ENCODE measurements around the gene TM6SF1.
"Not testable (repeated sequence)": the region's sequence is repeated elsewhere in the genome, so short reads cannot be mapped to it uniquely, and the experiment has no call there.

TM6SF1 gene

DNA sequence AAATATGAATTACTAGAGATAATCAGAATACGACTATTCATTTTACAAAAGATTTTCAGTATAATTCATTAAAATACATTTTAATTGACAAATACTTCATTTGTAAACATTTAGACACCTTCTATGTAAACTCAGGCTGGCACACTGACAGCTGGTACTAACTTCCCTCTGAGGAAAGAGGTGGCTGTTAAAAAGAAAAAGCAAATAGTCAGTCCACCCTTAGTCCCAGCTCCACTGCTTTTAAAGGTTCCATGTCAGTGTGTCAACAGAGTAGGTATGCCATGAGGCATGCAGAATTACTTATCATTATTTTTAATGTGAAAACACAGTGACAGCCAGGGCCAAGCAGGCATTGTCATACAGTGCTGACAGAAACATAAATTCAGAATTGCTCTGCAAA lies 16.1 kb downstream of the TM6SF1 start:
- no peak overlapping the region for H3K27ac ChIP-seq
- TF ChIP-seq ZFX (IDR thresholded peaks at IDR 0.05; ENCODE audit: borderline replicate concordance) (no peak), CTCF (IDR thresholded peaks at IDR 0.05) (no peak)

GRCh38 chr15:83127547-83128150 lies 20.2 kb downstream of the TM6SF1 start:
- TF ChIP-seq ZFX (IDR thresholded peaks at IDR 0.05; ENCODE audit: borderline replicate concordance) (no peak), CTCF (IDR thresholded peaks at IDR 0.05) (no peak)
- no peak overlapping the region for H3K27ac ChIP-seq

- no peak for TF ChIP-seq ZFX (IDR thresholded peaks at IDR 0.05; ENCODE audit: borderline replicate concordance)
- no peak for TF ChIP-seq CTCF (IDR thresholded peaks at IDR 0.05)
- no peak overlapping the region for H3K27ac ChIP-seq
Measured at GRCh38 chr15:83129791-83130190, 22.3 kb downstream of the TM6SF1 start.

DNA sequence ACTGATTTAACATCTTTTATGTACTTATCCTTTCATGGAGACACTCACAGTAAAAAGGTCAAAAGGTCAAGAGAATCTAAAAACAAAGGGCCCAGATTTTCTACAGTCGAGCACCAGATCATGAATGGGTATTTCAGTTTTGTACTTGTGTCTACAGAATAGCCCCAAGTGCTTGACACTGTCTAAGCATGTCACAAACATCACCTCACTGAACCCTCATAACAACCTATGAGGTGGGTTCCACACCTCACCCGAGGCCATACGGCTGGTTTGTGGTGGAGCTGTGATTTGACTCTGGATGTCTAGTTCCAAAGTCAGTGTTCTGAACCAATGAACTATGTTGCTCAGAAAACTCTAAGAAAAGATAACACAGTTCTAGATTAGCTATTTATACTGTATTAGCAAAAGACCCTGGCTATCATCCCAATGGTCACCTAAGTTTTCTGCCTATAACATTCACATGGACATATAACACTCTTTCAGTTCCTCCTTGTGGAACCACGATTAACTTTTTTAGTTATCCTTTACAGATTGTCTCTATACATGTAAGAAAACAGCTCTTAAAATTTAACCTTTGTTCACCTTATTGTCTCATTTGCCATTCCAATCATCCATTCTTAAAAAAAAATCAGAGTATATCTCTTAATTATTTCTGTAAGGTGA lies 25.5 kb downstream of the TM6SF1 start:
- no peak overlapping the region for H3K27ac ChIP-seq
- TF ChIP-seq ZFX (IDR thresholded peaks at IDR 0.05; ENCODE audit: borderline replicate concordance): no peak
- no peak for TF ChIP-seq CTCF (IDR thresholded peaks at IDR 0.05)

DNA sequence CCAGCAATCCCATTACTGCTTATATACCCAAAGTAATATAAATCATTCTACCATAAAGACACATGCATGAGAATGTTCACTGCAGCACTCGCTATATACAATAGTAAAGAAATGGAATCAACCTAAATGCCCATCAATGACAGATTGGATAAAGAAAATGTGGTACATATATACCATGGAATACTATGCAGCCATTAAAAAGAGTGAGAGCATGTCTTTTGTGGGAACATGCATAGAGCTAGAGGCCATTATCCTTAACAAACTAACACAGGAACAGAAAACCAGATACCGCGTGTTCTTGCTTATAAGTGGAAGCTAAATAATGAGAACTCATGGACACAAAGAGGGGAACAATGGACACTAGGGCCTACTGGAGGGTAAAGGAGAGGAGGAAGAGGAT lies 34.7 kb downstream of the TM6SF1 start:
- H3K27ac ChIP-seq: not testable (repeated sequence)

DNA sequence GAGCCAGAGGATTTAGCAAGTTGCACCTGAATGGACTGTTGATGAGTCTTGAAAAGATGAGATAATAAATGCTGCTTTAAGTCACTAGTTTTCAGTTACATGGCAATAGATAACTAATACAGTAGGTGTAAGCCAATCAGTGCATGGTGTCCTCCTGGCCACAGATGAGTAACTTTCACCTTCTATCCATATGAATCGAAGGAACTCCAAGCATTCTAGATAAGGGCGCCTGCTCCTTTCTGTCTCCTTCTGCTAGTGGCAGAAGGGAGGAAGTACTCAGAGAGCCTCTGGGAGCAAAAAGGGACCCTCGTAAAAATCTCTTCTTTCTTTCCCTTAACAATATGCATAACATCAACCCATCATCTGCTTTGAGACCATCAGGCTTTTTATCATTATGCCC lies 37.3 kb downstream of the TM6SF1 start:
- no peak overlapping the region for H3K27ac ChIP-seq
- TF ChIP-seq ZFX (IDR thresholded peaks at IDR 0.05; ENCODE audit: borderline replicate concordance) (no peak), CTCF (IDR thresholded peaks at IDR 0.05) (no peak)

GRCh38 chr15:83153288-83153687 lies 45.8 kb downstream of the TM6SF1 start:
- no peak for TF ChIP-seq ZFX (IDR thresholded peaks at IDR 0.05; ENCODE audit: borderline replicate concordance)
- TF ChIP-seq CTCF (IDR thresholded peaks at IDR 0.05): no peak
- no peak overlapping the region for H3K27ac ChIP-seq

DNA sequence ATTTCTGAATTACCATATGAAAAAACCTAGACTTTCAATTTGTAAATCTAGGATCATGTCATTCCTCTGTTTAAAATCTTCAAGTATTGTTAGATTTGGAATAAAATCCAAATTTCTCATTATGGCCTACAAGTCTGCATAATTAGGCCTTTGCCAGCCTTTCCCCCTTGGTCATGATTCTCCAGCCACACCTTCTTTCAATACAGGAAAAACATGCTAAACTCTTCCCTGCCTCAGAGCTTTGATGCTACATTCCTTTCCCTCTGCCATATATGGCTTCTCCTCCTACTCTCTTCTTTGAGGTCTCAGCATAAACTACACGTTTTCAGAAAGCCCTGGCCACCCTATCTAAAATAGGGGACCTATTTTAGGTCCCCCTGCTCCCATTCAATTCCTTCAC lies 48.5 kb downstream of the TM6SF1 start:
- no peak overlapping the region for H3K27ac ChIP-seq
- TF ChIP-seq ZFX (IDR thresholded peaks at IDR 0.05; ENCODE audit: borderline replicate concordance): no peak
- TF ChIP-seq CTCF (IDR thresholded peaks at IDR 0.05): no peak
